ENCODE data around the gene LITAF.
"Not testable (repeated sequence)": the region's sequence is repeated elsewhere in the genome, so short reads cannot be mapped to it uniquely, and the experiment has no call there.

LITAF gene

DNA sequence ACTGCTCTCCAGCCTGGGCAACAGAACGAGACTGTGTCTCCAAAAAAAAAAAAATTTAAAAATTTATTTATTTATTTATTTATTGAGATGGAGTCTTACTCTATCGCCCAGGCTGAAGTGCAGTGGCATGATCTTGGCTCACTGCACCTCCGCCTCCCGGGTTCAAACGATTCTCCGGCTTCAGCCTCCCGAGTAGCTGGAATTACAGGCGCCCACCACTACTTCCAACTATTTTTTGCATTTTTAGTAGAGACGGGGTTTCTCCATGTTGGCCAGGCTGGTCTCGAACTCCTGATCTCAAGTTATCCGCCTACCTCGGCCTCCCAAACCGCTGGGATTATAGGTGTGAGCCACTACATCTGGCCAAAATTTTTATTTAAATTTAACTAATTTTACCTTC lies 73.4 kb downstream of the LITAF start:
- not testable (repeated sequence) for DNase-seq

DNA sequence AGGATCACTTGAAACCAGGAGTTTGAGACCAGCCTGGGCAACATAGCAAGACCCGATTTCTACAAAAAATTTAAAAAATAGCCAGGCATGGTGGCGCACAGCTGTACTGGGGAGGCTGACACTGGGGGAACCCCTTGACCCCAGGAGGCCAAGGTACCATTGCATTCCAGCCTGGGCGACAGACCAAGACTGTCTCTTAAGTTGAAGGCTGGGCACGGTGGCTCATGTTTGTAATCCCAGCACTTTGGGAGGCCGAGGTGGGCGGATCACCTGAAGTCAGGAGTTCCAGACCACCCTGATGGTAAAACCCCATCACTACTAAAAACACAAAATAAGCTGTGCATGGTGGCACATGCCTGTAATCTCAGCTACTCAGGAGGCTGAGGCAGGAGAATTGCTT lies 74.9 kb downstream of the LITAF start:
- no peak for DNase-seq

DNA sequence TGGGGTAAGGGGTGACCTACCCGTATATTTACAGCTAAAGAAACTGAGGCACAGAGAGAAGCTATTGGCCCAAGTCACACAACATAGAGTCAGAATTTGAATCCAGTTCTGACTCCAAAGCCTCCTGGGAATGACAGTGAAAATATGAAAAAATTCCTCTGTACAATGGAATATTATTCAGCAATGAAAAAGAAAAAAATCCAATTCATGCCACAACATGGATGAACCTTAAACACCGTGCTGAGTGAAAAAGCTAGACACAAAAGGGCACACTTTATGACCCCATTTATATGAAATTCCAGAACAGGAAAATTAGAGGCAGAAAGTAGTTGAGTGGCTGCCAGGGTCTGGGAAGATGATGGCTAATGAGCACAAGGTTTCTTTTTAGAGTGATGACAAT lies 75.4 kb downstream of the LITAF start:
- DNase-seq = no peak

DNA sequence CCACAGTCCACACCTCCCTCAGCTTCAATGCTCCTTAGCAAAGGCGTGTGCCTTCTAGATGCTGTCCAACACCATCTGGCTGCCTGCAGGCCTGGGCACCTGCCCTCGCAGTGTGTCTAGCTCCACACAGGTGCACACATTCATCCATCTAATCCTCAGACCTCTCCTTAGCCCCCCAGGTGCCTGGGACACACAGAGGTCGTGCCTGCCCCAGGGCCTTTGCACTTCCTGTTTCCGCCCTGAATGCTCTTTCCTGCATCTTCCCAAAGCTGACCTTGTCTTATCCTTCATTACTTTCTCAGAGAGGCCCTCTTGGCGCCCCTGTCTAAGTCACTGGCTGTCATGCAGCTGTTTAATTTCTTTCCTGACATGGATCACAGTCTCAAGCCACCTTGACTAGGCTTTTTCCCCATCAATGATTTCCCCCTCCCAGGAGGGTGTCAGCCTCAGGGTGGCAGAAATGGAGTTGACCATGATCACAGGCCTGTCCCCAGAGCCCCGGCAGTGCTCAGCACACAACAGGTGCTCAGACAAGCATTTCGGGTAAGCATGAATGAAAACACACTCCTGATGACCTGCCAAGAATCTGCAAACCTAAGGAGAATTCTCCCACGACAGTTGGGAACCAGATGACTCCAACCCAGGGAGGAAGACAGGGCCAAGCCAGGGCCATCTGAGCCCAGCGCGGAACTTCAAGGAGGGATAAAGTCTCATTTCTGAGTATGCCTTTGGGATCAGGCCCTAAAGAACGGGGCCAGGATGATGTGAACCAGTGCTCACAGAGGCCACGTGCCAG lies 76.3 kb downstream of the LITAF start:
- no peak for DNase-seq

DNA sequence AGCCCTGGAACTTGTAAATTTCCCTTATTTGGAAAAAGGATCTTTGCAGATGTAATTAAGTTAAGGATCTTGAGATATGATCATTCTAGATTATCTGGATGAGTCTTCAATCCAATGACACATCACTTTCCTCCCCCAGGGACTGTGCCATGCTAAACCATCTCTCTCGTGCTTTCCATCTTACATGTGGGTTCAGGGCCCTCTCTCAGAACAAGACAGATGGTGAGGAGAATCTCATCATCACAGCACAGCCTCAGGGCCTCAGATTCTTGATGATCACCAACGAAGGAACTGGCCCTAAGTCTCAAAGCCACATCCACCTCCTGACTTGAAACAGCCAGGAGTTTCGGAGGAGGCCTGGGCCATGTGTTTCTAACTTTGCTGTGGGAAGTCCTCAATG lies 78.7 kb downstream of the LITAF start:
- DNase-seq = no peak

DNA sequence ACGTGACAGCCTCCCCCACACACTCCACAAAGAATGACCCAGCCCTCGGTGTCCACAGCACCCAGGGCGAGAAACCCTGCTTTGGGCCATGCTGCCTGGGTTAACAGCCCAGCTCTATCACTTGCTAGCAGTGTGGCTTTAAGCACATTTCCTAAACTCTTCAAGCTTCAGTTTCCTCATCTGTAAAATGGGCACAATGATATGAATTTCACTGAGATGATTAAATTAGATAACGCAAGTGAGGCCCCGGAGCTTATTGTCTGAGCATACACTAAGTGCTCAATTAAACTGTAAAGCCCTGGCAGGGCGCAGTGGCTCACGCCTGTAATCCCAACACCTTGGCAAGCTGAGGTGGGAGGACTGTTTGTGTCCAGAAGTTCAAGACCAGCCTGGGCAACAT lies 79.4 kb downstream of the LITAF start:
- DNase-seq = no peak

DNA sequence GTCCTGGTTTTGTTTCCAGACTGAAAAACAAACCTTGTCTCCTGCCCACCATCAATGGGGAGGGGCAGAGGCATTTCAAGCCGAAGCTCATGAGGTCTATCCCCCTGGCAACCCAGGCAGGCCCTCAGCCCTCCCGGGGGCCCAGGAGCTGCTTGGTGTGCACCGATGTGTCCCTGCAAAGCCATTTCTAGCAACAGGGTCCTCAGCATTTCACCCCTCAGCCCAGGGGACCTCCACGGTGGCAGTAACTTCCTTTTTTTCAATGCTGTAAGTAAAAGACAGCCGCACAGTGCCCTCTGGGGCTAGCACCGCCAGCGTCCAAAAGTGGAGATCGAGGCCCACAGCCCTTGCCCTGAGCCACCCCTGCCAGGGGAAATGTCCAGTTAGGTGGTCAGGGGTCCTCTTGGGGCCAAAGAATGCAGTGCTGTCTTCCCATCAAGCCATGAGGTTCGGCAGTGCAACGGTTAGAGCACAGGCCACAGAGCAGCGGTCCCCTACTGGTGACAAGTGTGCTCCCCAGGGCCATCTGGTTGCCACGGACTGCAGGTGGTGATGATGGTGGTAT lies 79.9 kb downstream of the LITAF start:
- DNase-seq = no peak

DNA sequence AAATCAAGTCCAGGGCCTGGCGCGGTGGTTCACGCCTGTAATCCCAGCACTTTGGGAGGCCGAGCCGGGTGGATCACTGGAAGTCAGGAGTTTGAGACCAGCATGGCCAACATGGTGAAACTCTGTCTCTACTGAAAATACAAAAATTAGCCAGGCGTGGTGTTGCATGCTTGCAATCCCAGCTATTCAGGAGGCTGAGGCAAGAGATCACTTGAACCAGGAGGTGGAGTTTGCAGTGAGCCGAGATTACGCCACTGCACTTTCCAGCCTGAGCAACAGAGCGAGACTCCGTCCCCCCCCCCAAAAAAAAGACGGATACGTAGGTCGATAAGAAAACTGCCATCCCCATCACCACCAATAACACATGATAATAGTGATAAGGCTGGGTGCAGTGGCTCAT lies 82.5 kb downstream of the LITAF start:
- not testable (repeated sequence) for DNase-seq

DNA sequence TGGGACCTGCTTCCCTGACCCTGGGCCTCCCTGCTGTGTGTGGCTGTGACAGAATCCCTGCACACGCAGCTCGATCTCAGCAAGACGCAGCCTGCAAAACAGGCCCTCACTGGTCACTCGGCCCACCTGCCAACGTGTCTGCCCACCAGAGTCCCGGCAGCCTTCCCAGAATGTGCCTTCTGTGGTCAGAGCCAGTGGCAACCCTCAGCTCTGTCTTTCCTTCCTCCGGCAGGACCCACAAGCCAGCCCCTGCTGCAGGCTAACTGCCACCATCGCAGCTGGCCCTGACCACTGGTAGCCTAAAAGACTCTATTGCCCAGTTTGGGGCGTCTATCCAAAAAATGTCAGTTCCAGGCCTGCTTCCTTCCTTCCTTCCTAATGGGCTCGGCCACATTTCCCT lies 83.2 kb downstream of the LITAF start:
- DNase-seq = no peak

DNA sequence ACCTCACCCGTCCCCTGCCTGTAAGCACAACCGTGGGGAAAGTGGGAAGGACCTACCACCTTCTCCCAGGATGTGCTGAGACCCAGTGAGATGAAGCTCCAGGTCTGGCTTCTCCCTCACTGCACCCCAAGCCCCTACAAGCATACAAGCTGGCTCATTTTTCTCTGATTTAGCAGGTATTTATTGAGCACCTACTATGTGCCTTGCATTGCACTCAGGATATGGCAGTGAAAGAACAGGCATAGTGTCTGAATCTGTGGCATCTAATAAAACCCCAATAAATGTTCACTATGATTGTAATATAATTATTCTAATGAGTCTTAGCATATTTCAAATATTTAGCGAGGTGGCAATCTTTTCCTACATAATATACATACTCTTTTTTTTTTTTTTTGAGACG lies 84.5 kb downstream of the LITAF start:
- no peak for DNase-seq

DNA sequence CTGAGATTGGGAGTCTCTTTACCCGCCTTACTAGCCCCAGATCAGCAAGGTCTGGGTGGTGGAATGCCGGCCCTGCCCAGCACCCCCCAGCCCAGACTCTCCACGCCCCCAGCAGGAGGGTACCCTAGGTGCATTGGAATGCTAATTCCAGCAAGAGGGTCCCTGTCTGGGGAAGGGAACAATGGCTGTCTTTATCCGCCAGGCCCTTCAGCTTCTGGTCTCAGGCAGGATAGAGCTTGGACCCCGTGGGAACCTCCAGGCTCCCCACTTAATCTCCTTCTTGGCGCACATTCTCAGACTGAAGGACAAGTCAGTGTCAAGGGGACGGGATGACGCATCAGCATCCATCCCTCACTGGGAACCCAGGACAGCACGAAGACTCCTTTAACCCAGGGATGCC lies 85.1 kb downstream of the LITAF start:
- no peak for DNase-seq

DNA sequence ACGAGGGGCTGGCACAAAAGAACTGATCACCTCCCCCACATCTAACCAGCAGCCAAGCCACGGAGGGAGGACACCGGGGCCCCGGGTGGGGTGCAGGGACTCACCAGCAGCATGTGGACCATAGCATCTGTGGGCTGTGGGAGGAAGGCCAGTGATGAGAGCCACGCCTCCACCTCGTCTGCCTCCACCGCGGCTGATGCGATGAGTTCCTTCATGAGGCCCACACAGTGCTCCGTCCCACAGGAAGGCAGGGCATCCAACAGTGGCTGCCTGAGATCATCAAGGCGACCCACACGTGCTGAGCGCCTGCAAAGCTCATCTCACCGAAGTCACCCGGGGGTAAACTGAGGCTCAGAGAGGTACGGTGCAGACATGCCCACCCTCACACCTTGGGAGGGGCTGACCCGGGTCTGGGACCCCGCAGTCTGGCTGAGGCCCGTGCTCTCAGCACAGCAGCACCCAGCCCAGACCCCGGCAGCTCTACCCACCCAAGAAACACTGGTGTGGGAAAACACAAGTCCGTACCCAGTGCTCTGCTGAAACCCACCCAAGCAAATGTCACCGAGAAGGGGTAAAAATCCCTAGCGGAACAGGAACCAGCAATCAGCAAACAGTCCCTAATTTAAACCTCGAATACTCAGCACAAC lies 85.9 kb downstream of the LITAF start:
- DNase-seq = no peak

DNA sequence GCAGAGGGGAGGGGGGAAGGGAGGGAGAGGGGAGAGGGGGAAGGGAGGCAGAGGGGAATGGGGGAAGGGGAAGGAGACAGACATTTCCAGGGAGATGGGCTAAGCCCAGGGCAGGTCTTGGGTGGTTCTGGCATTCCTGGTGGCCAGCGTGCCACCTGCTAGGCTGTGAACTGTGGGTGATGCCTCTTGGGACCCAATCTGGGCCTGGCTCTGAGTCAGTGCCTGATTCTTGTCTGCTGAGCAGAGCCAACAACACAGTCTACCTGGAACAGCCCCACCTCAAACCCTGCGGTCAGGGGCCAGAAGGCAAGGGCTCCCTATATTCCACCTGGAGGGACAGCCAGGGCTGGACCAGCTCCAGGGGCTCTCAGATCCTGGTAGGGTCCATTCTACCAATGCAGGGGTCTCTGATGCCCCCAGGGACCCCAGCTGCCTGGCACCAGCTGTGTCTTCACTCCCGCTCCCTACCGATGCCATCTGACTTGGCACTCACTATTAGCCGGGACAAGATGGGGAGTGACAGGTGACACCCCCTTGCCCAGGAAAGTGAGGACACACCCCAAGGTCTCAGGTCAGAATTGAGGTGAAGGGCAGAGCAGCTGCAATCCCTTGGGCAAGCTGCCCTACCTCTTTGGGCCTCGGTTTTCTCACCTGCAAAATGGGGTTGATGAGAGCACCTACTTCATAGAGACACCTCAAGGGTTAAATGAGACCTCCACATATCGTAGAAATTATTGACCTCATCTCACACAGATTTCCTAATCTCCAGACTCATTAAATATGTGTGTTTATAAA lies 87.2 kb downstream of the LITAF start:
- DNase-seq = no peak

DNA sequence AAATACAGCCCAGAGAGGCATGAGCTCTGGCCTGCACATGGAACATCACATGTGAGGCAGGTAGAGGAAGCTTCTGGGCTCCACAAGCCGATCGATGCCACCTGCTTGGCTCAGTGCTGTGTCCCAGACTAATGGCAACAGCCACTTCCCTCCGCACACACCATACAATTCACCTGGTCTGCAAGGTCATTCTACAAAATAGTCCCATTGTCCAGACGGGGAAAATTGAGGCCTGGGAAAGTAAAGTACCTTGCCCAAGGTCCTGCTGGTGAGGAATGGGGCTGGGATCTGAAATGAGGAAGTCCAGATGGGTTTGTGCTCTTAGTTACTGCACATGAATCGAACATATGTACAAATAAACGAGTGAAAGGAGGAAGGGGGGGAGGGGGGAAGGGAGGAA lies 88.0 kb downstream of the LITAF start:
- no peak for DNase-seq

DNA sequence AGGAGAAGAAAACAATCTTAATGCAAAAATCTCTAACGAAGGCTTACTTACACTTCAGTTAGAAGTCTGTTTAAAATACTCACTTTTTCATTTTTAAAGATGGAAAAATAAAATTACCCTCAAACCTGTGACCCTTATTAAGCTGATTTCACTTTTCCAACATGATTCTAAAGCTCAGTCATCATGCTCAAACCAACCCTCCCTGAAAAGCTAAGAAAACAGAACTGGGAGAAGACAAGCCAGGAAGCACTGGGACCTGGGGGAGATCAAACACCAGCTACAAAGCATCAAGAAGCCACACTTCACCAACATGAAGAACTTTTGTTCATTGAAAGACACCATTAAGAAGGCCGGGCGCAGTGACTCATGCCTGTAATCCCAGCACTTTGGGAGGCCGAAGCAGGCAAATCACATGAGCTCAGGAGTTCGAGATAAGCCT lies 88.8 kb downstream of the LITAF start:
- DNase-seq = no peak
